Lower leg skin (tissue), 4 donors: Measurements from ENCODE around the gene SULT1C4. TPM values are rescaled to one million over a fixed set of nuclear protein-coding genes. Genes with fewer than 3 reads are reported as not detected.
"Not testable (repeated sequence)": the region's sequence is repeated elsewhere in the genome, so short reads cannot be mapped to it uniquely, and the experiment has no call there.

Experiments
- DNase-seq, 2 donors: peaks; one replicate each; pipeline ENCODE4 v3.0.0-alpha.2; 2019; ENCODE audit warnings: low spot score in 2 of 2
- H3K4me3 ChIP-seq: fragments of 200-600 bp; sonication (generic); 2 replicates; pipeline ENCODE4 v1.5.1; 2017; ENCODE audit warnings: mild to moderate bottlenecking, low read depth; ENCODE audit not compliant: poor library complexity, severe bottlenecking
- CTCF ChIP-seq, 3 donors: fragments of 450-650 bp; IDR thresholded peaks; one replicate each; pipeline ENCODE4 v1.5.1; 2016; ENCODE audit warnings: antibody characterized with exemption in 3 of 3, mild to moderate bottlenecking in 3 of 3, moderate library complexity in 2 of 3
- POLR2A ChIP-seq, 2 donors: fragments of 450-650 bp; IDR thresholded peaks; one replicate each; pipeline ENCODE4 v1.6.1; 2016 to 2017; ENCODE audit warnings: antibody characterized with exemption in 2 of 2, mild to moderate bottlenecking in 1 of 2, moderate library complexity in 1 of 2
- WGBS, 2 donors: methylation state at CpG; one replicate each; pipeline ENCODE4 v1.1.5; 2018; 5-methylcytosine and 5-hydroxymethylcytosine counted together
- intact Hi-C: fragments of 100-400 bp; cut with DNase I; formaldehyde crosslinking; loops from one replicate; pipeline ENCODE4 v1.15.0; 2023; ENCODE audit warnings: low total_unique reads
- total RNA-seq, 4 donors: library from RNA; depleted of rRNA; stranded (reverse); fragments of >200 nt; gene quantifications; one replicate each; pipeline ENCODE4 v1.1.0, GENCODE V29; 2016

The SULT1C4 gene
- total RNA-seq, 4 donors from 2014 or later: 0.17 to 2.4 (median 0.93) TPM

- no peak for DNase-seq
- WGBS, 2 donors: 79 to 81% methylated on average over 2 of the region's 2 CpGs
- intact Hi-C loops: no loop called here
- TF ChIP-seq POLR2A (IDR thresholded peaks at IDR 0.05): no peak
- no peak for TF ChIP-seq CTCF (IDR thresholded peaks at IDR 0.05)
- H3K4me3 ChIP-seq: no peak overlapping the region
These were observed 50.7 kb downstream of the SULT1C4 start for GRCh38 chr2:108428286-108429009.

GRCh38 chr2:108435578-108435977, 57.8 kb downstream of the SULT1C4 start:
- WGBS, 2 donors: 92 to 96% methylated on average over 1 of the region's 1 CpG
- intact Hi-C loops: not testable (repeated sequence)

GRCh38 chr2:108436976-108437375, 59.2 kb downstream of the SULT1C4 start:
- intact Hi-C loops: no loop called here
- no peak for DNase-seq
- TF ChIP-seq CTCF (IDR thresholded peaks at IDR 0.05) (no peak), POLR2A (IDR thresholded peaks at IDR 0.05) (no peak)
- H3K4me3 ChIP-seq: no peak overlapping the region
- 96 to 97% methylated on average over 1 of the region's 1 CpG for WGBS, 2 donors

More at GRCh38 chr2:108435578-108435977, 57.8 kb downstream of the SULT1C4 start:
- not testable (repeated sequence) for H3K4me3 ChIP-seq, DNase-seq

Other genes with a start within 250 kb of the SULT1C4 start
- not detected for gene SULT1C3, start 138.0 kb upstream of the SULT1C4 start, total RNA-seq
- gene SULT1C2, start 89.1 kb upstream of the SULT1C4 start, total RNA-seq: under 1 TPM in 2 of 4 donors, not detected in 2; 0.23 to 0.42 TPM
- gene GCC2, start 71.3 kb downstream of the SULT1C4 start, total RNA-seq: 10 to 100 TPM; 19.6 to 39.5 (median 21.8) TPM
- gene LIMS1, start 156.5 kb downstream of the SULT1C4 start, total RNA-seq: 10 to 100 TPM; 43.6 to 89.3 (median 59.6) TPM